Motor neuron (in vitro differentiated cells): Measurements from ENCODE around the gene HOXD10. TPM values are rescaled to one million over a fixed set of nuclear protein-coding genes. Genes with fewer than 3 reads are reported as not detected.

ENCODE experiments used
- ATAC-seq, 8 experiments: fragments of 200-7000 bp; cut with Tn5 transposase; replicated peaks in 6 of 8; 2 replicates each; pipeline ENCODE4 v1.8.0; 2021; ENCODE audit warnings: mild to moderate bottlenecking in 8 of 8, moderate library complexity in 8 of 8
- H3K27ac ChIP-seq, 2 donors: fragments of 250-450 bp; sonication (Bioruptor Pico); 2 replicates each; pipeline ENCODE4 v1.9.0; 2021; ENCODE audit warnings: antibody characterized with exemption in 2 of 2, mild to moderate bottlenecking in 2 of 2, moderate library complexity in 1 of 2
- H3K4me1 ChIP-seq, 2 donors: fragments of 250-450 bp; sonication (Bioruptor Pico); replicated peaks in 1 of 2; 2 replicates each; pipeline ENCODE4 v1.6.1; 2021; ENCODE audit warnings: antibody characterized with exemption in 2 of 2, mild to moderate bottlenecking in 2 of 2, moderate library complexity in 1 of 2
- H3K4me3 ChIP-seq, 5 donors: fragments of 250-450 bp; sonication (Bioruptor Pico); 2 replicates each; pipeline ENCODE4 v1.9.0; 2021; ENCODE audit warnings: antibody characterized with exemption in 5 of 5, mild to moderate bottlenecking in 5 of 5, moderate library complexity in 4 of 5
- WGBS, 10 experiments: fragments of 450-650 bp; shearing (Covaris generic); methylation state at CpG; one replicate each; pipeline ENCODE4 v1.0.0; 2022; 5-methylcytosine and 5-hydroxymethylcytosine counted together
- in situ Hi-C, 9 experiments: fragments of 400-800 bp; cut with MboI; loops; one replicate each; pipeline ENCODE4 v1.15.0; 2021; ENCODE audit warnings: low sequenced_read_pairs in 9 of 9, low pct_unique_long_range_greater_than_20kb in 2 of 9; ENCODE audit not compliant: unreplicated experiment in 9 of 9
- total RNA-seq, 8 experiments: library from RNA; unstranded; fragments of 300-600 nt; gene quantifications; 2 replicates each; pipeline versions ENCODE4 v1.2.3 to v1.2.4, GENCODE V29; 2022

The HOXD10 gene
- total RNA-seq, 8 experiments from 2014 or later = 0.11 to 22.3 (median 0.61) TPM; not detected in 2

- Histone ChIP-seq H3K27ac (peak overlapping the region; percentile 21 to 85), H3K4me3 (peak overlapping the region; percentile 26 to 41 (median 39)), H3K4me1 (peaks cover 60 to 96% of the 10 kb centered on the region in 2 donors)
- in situ Hi-C loops = no loop called here
- ATAC-seq = peak in 7 of 8 experiments; percentile 7 to 32 (median 15)
- WGBS, 10 experiments = 0 to 88% (median 3%) methylated on average over 1 to 12 of the region's 48 CpGs; no CpG with 5 or more reads in 6 of the 10 experiments
These were observed 36.0 kb downstream of the HOXD10 start for GRCh38 chr2:176152350-176153181.

GRCh38 chr2:176154576-176155252 is 38.1 kb downstream of the HOXD10 start:
- Histone ChIP-seq H3K4me1 (peaks cover 51 to 95% of the 10 kb centered on the region in 2 donors), H3K27ac (peak overlapping the region in 1 of 2 donors; percentile 85), H3K4me3 (peak overlapping the region in 2 of 5 donors; percentile 7 to 40)
- WGBS, 10 experiments = 0 to 98% (median 11%) methylated on average over 2 to 10 of the region's 11 CpGs
- ATAC-seq = no peak
- in situ Hi-C loops = no loop called here

- WGBS, 10 experiments = 0 to 92% (median 25%) methylated on average over 1 to 4 of the region's 6 CpGs; no CpG with 5 or more reads in 2 of the 10 experiments
- Histone ChIP-seq H3K4me3 (peak overlapping the region in 2 of 5 donors; percentile 40), H3K4me1 (peaks cover 46 to 95% of the 10 kb centered on the region in 2 donors), H3K27ac (peak overlapping the region; percentile 27 to 85)
- in situ Hi-C loops = no loop called here
- ATAC-seq = no peak
These were observed 38.9 kb downstream of the HOXD10 start for GRCh38 chr2:176155356-176156044.

GRCh38 chr2:176156301-176156806 is 39.8 kb downstream of the HOXD10 start:
- 0 to 93% (median 17%) methylated on average over 1 to 3 of the region's 8 CpGs; no CpG with 5 or more reads in 5 of the 10 experiments for WGBS, 10 experiments
- H3K4me3 ChIP-seq = peak overlapping the region; percentile 20 to 42 (median 40)
- no peak for ATAC-seq
- peak overlapping the region; percentile 89 to 94 for H3K27ac ChIP-seq
- peaks cover 39 to 95% of the 10 kb centered on the region in 2 donors for H3K4me1 ChIP-seq
- in situ Hi-C loops = no loop called here

- Histone ChIP-seq H3K27ac (peak within 1 kb of the TSS; percentile 89 to 94), H3K4me3 (peak within 1 kb of the TSS; percentile 20 to 42 (median 40))
These were observed 40.4 kb downstream of the HOXD10 start, which contains the start of gene HOXD3 for GRCh38 chr2:176156807-176157498. Gene HOXD3, plus strand, starts transcription at chr2:176157307. Its CDS starts 11,808 bp downstream, at chr2:176169115.

GRCh38 chr2:176157499-176158185 is 41.1 kb downstream of the HOXD10 start:
- Histone ChIP-seq H3K4me1 (peaks cover 39 to 99% of the 10 kb centered on the region in 2 donors), H3K27ac (peak overlapping the region; percentile 89 to 94), H3K4me3 (peak overlapping the region; percentile 20 to 42 (median 40))
- in situ Hi-C loops = no loop called here
- WGBS, 10 experiments = 0 to 12% (median 4%) methylated on average over 2 to 20 of the region's 43 CpGs; no CpG with 5 or more reads in 3 of the 10 experiments
- peak; percentile 13 to 64 (median 54) for ATAC-seq

More at GRCh38 chr2:176156807-176157498, 40.4 kb downstream of the HOXD10 start, which contains the start of gene HOXD3:
- WGBS, 10 experiments = 0 to 7% (median 0%) methylated on average over 1 to 18 of the region's 48 CpGs; no CpG with 5 or more reads in 4 of the 10 experiments
- H3K4me1 ChIP-seq = peaks cover 39 to 95% of the 10 kb centered on the region in 2 donors
- peak in 6 of 8 experiments; percentile 1 to 69 (median 29) for ATAC-seq
- in situ Hi-C loops = no loop called here

- 0 to 49% (median 0%) methylated on average over 1 to 18 of the region's 22 CpGs for WGBS, 10 experiments
- H3K4me3 ChIP-seq = peak overlapping the region; percentile 20 to 42 (median 40)
- H3K4me1 ChIP-seq = peaks cover 37 to 99% of the 10 kb centered on the region in 2 donors
- peak in 7 of 8 experiments; percentile 4 to 39 (median 18) for ATAC-seq
- peak overlapping the region; percentile 89 to 94 for H3K27ac ChIP-seq
- in situ Hi-C loops = no loop called here
These were observed 41.6 kb downstream of the HOXD10 start for GRCh38 chr2:176158186-176158591.

- 0 to 92% (median 0%) methylated on average over 1 to 8 of the region's 39 CpGs; no CpG with 5 or more reads in 6 of the 10 experiments for WGBS, 10 experiments
- ATAC-seq = peak in 5 of 8 experiments; percentile 30 to 55 (median 34)
- Histone ChIP-seq H3K4me3 (peak overlapping the region; percentile 20 to 42 (median 40)), H3K27ac (peak overlapping the region; percentile 89 to 94), H3K4me1 (peaks cover 43 to 99% of the 10 kb centered on the region in 2 donors)
- in situ Hi-C loops = no loop called here
These were observed 42.5 kb downstream of the HOXD10 start for GRCh38 chr2:176158855-176159662.

- in situ Hi-C loops = no loop called here
- H3K4me3 ChIP-seq = peak overlapping the region; percentile 20 to 42 (median 40)
- peak overlapping the region; percentile 89 to 94 for H3K27ac ChIP-seq
- peaks cover 37 to 97% of the 10 kb centered on the region in 2 donors for H3K4me1 ChIP-seq
- WGBS, 10 experiments = 0 to 84% (median 32%) methylated on average over 4 to 13 of the region's 44 CpGs; no CpG with 5 or more reads in 6 of the 10 experiments
- no peak for ATAC-seq
These were observed 43.2 kb downstream of the HOXD10 start for GRCh38 chr2:176159663-176160250.

GRCh38 chr2:176160251-176160985 is 43.8 kb downstream of the HOXD10 start:
- in situ Hi-C loops = no loop called here
- peak overlapping the region; percentile 13 to 42 (median 40) for H3K4me3 ChIP-seq
- peak overlapping the region; percentile 89 to 94 for H3K27ac ChIP-seq
- peaks cover 31 to 93% of the 10 kb centered on the region in 2 donors for H3K4me1 ChIP-seq
- WGBS, 10 experiments = 0 to 100% (median 7%) methylated on average over 2 to 6 of the region's 50 CpGs; no CpG with 5 or more reads in 3 of the 10 experiments
- peak in 4 of 8 experiments; percentile 2 to 7 (median 4) for ATAC-seq
